Activated CD4-positive, alpha-beta memory T cell treated with anti-CD3 and anti-CD28 coated beads, Interleukin-2, amount 10 ng/mL, durations not matched to agents 7 days and 5 days (primary cell): Measurements from ENCODE around the gene PRKCA. TPM values are rescaled to one million over a fixed set of nuclear protein-coding genes. Genes with fewer than 3 reads are reported as not detected.
"Not testable (repeated sequence)": the region's sequence is repeated elsewhere in the genome, so short reads cannot be mapped to it uniquely, and the experiment has no call there.

Experiments
- CTCF ChIA-PET: fragments of 350-600 bp; sonication (Branson Sonifier 250); formaldehyde crosslinking; loops from one replicate; lab custom pipeline; 2021; ENCODE audit warnings: antibody characterized with exemption, inconsistent platforms; lab: Charles Lee
- POLR2A ChIA-PET: fragments of 350-600 bp; sonication (Branson Sonifier 250); formaldehyde crosslinking; loops from one replicate; lab custom pipeline; 2021; ENCODE audit warnings: antibody characterized with exemption; lab: Charles Lee
- DNase-seq: peaks from one replicate; pipeline ENCODE4 v3.0.0-alpha.2; 2020
- H3K27ac Mint-ChIP-seq: one replicate; pipeline ENCODE4 v1.8.0; 2021; ENCODE audit warnings: mild to moderate bottlenecking, mixed read lengths
- H3K27me3 Mint-ChIP-seq: one replicate; pipeline ENCODE4 v1.8.0; 2021; ENCODE audit warnings: mixed read lengths
- H3K36me3 Mint-ChIP-seq: one replicate; pipeline ENCODE4 v1.8.0; 2021; ENCODE audit warnings: low read depth, mixed read lengths
- H3K4me1 Mint-ChIP-seq: one replicate; pipeline ENCODE4 v1.8.0; 2021; ENCODE audit warnings: mixed read lengths
- H3K4me3 Mint-ChIP-seq: one replicate; pipeline ENCODE4 v1.8.0; 2021; ENCODE audit warnings: mild to moderate bottlenecking, mixed read lengths
- H3K9me3 Mint-ChIP-seq: one replicate; pipeline ENCODE4 v1.8.0; 2021; ENCODE audit warnings: mixed read lengths
- total RNA-seq, 2 experiments: library from RNA; stranded (reverse); gene quantifications; one replicate each; pipeline ENCODE4 v1.2.3, GENCODE V29; 2021

The PRKCA gene
- total RNA-seq, 2 experiments from 2014 or later, result 57.6 to 61.3 TPM

DNA sequence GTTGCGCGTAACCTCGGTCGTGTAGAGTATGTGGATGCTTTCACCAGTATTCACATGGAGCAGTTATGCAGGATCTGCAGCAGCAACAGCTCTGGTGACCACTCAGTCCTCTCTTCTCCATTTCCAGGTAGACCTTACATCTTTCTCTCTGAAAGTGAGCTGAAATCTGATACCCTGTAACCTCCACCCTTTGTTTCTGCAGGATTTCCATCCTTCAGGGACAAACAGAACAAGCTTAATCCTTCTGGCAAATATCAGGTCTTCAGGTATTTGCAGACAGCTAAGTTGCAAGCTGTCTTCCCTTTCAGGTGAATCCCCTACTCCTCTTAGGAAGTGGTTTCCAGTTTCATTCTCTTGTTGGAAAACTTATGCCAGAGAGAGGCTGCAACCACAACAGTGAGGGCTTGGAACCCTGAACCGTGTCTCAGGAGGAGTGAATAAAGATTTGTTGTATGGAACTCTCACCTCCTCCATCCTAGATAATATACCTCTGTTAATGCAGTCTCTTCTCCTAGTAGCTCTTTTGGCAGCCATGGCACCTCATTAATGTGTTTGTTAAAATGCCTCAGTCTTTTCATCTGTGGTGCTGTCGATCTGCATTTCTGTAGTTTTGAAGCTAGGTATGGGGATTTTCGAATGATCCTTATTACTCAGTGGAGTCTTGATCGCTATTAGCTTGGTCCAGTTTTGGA, 172.5 kb downstream of the PRKCA start:
- DNase-seq, result no peak
- H3K36me3 Mint-ChIP-seq, result peaks cover 30% of the 10 kb centered on the region
- POLR2A ChIA-PET, result interaction anchor here (1.9 kb wide), 1 partner anchor 162 kb away, joined by 6 read pairs; no protein-coding TSS in a partner anchor
- no peak overlapping the region for H3K4me3 Mint-ChIP-seq
- CTCF ChIA-PET, result interaction anchor here (1.7 kb wide), 1 partner anchor 92 kb away, joined by 6 read pairs; no protein-coding TSS in a partner anchor
- peaks cover 2% of the 10 kb centered on the region for H3K9me3 Mint-ChIP-seq
- no peak overlapping the region for H3K27ac Mint-ChIP-seq
- peaks cover 31% of the 10 kb centered on the region for H3K4me1 Mint-ChIP-seq
- no peaks in the 10 kb centered on the region for H3K27me3 Mint-ChIP-seq

DNA sequence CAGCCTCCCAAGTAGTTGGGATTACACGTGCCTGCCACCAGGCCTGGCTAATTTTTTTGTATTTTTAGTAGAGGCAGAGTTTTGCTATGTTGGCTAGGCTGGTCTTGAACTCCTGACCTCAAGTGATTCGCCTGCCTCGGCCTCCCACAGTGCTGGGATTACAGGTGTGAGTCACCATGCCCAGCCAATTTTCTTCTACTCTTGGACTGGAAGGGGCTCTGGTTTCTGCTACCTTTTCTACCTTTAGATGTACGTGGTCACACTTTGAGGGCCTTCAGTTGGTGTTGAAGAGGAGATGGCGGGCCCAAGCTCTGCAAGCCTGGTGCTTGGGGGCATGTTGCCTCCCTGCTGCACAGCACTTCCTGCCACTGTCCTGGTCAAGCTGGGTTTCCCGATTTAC, 173.6 kb downstream of the PRKCA start:
- no peak for DNase-seq
- Mint-ChIP-seq H3K4me1 (peaks cover 24% of the 10 kb centered on the region), H3K4me3 (no peak overlapping the region), H3K27me3 (no peaks in the 10 kb centered on the region), H3K36me3 (peaks cover 33% of the 10 kb centered on the region), H3K9me3 (peaks cover 2% of the 10 kb centered on the region), H3K27ac (no peak overlapping the region)
- ChIA-PET CTCF (interaction anchor here (1.1 kb wide), 1 partner anchor 16 kb away, joined by 3 read pairs; no protein-coding TSS in a partner anchor), POLR2A (no interaction called here)

DNA sequence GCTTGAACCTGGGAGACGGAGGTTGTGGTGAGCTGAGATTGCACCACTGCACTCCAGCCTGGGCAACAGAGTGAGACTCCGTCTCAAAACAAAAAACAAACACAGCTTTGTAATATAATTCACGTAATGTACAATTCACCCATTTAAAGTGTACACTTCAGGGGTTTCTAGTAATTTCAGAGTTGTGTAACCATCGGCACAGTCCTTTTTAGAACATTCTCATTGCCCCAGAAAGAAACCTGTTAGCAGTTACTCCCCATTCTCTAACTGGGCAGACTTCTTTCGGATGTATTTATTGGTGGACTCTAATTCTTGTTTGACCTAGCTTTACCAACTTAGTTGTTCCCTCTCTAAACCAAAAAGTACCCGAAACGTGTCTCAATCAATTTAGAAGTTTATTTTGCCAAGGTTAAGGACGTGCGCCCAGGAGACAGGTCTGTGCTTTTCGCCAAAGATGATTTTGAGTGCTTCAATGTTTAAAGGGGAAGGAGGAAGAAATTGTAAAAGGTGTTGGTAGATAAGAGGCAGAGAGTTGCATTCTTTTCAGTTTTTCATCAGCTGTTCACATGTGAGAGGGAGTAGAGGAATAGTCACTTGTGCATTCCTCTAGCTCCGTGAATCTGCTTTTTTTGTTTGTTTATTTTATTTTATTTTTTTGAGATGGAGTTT, 175.3 kb downstream of the PRKCA start:
- Mint-ChIP-seq H3K4me1 (peaks cover 14% of the 10 kb centered on the region), H3K27me3 (no peaks in the 10 kb centered on the region), H3K4me3 (no peak overlapping the region), H3K27ac (no peak overlapping the region), H3K36me3 (peaks cover 37% of the 10 kb centered on the region), H3K9me3 (peaks cover 2% of the 10 kb centered on the region)
- no peak for DNase-seq
- ChIA-PET POLR2A (no interaction called here), CTCF (no interaction called here)

DNA sequence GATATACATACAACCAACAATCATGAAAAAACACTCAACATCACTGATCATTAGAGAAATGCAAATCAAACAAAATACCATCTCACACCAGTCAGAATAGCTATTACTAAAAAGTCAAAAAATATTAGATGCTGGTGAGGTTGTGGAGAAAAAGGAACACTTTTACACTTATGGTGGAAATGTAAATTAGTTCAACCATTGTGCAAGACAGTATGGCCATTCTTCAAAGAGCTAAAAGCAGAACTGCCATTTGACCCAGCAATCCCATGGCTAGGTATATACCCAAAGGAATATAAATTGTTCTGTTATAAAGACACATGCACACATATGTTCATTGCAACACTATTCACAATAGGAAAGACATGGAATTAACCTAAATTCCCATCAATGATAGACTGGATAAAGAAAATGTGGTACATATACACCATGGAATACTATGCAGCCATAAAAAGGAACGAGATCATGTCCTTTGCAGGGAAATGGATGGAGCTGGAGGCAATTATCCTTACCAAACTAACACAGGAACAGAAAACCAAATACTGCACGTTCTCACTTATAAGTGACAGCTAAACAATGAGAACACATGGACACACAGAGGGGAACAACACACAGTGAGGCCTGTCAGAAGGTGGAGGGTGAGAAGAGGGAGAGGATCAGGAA, 176.9 kb downstream of the PRKCA start:
- H3K27ac Mint-ChIP-seq, POLR2A ChIA-PET, H3K4me1 Mint-ChIP-seq, CTCF ChIA-PET, DNase-seq, H3K4me3 Mint-ChIP-seq, H3K9me3 Mint-ChIP-seq, H3K27me3 Mint-ChIP-seq: not testable (repeated sequence)
- peaks cover 32% of the 10 kb centered on the region for H3K36me3 Mint-ChIP-seq

DNA sequence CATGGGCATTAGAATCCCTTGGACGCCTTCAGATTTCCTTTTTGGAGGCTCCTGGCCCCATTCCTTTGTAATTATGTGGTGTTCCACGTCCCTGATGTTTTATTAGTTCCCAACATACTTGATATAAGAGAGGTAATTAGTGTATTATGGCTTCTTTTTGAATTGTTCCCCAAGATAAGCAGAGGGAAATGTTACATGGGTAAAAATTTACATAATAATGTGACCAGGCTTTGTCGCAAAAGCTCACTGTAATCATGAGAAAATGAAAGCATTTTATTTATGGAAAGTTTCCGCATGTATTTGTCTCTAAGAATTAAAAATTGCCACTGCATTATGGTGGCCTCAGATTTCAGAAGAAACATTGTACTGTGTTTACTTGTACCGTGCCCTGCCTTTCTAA, 177.8 kb downstream of the PRKCA start:
- peaks cover 26% of the 10 kb centered on the region for H3K36me3 Mint-ChIP-seq
- DNase-seq, result no peak

DNA sequence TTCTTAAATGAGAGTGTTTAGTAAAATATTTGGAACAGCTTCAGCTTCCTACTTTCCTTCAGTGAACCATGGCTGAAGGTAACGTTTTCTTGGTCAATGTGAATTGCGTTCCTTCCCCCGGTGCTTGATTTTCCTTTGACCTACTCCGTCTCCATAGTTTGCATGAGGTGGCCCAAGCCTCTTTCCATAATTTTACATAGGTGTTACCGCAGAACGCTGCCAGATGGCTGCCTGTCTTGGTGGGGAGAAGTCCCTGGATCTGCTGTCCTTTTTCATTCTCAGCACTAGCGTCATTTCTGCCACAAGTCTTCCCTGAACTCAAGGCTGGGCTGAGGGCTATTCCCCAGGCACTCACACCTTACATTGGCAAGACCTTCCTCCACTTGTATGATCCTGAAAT, 178.4 kb downstream of the PRKCA start:
- Mint-ChIP-seq H3K27ac (no peak overlapping the region), H3K27me3 (no peaks in the 10 kb centered on the region), H3K36me3 (peaks cover 26% of the 10 kb centered on the region), H3K4me1 (peaks cover 2% of the 10 kb centered on the region), H3K9me3 (peaks cover 2% of the 10 kb centered on the region), H3K4me3 (no peak overlapping the region)
- ChIA-PET POLR2A (no interaction called here), CTCF (interaction anchor here (1.4 kb wide), 1 partner anchor 86 kb away, joined by 4 read pairs; no protein-coding TSS in a partner anchor)
- DNase-seq, result no peak

More for the DNA sequence above, 177.8 kb downstream of the PRKCA start:
- no peak overlapping the region for H3K27ac Mint-ChIP-seq
- ChIA-PET CTCF (interaction anchor here (1.4 kb wide), 1 partner anchor 87 kb away, joined by 4 read pairs; no protein-coding TSS in a partner anchor), POLR2A (no interaction called here)
- no peaks in the 10 kb centered on the region for H3K27me3 Mint-ChIP-seq
- H3K4me1 Mint-ChIP-seq, result peaks cover 5% of the 10 kb centered on the region
- H3K4me3 Mint-ChIP-seq, result no peak overlapping the region
- peaks cover 2% of the 10 kb centered on the region for H3K9me3 Mint-ChIP-seq

DNA sequence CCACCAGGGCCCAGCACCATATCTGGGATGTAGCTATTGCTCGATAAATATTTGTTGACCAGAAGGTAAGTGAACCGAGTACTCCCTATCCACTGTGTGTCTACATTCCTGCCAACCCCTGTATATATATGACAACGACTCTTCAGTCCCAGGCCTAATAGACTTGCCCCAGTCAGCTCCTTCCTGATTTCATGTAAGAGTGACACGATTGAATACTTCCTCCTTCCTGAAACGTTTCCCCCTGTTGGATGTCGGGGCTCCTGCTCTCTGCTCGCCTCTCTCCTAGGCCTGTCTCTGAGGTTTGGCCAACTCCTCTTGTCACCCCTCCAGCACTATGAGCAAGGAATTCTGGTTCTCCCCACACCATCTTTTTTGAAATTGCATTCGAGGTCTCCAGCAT, 178.9 kb downstream of the PRKCA start:
- Mint-ChIP-seq H3K27me3 (no peaks in the 10 kb centered on the region), H3K9me3 (peaks cover 2% of the 10 kb centered on the region), H3K36me3 (peaks cover 26% of the 10 kb centered on the region), H3K27ac (no peak overlapping the region), H3K4me1 (peaks cover 2% of the 10 kb centered on the region), H3K4me3 (no peak overlapping the region)
- ChIA-PET CTCF (interaction anchor here (1.4 kb wide), 1 partner anchor 86 kb away, joined by 4 read pairs; no protein-coding TSS in a partner anchor), POLR2A (no interaction called here)
- DNase-seq, result no peak

DNA sequence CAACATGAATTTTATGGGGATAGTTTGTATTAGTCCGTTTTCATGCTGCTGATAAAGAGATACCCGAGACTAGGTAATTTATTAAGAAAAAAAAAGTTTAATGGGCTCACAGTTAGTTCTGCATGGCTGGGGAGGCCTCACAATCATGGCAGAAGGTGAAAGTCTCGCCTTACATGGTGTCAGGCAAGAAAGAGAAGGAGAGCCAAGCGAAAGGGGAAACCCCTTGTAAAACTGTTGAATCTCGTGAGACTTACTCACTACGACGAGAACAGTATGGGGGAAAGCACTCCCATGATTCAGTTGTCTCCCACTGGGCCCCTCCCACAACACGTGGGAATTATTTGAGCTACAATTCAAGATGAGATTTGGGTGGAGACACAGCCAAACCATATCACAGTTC, 181.5 kb downstream of the PRKCA start:
- Mint-ChIP-seq H3K36me3 (peaks cover 21% of the 10 kb centered on the region), H3K4me3 (no peak overlapping the region), H3K27me3 (no peaks in the 10 kb centered on the region), H3K27ac (no peak overlapping the region), H3K4me1 (peaks cover 8% of the 10 kb centered on the region), H3K9me3 (no peaks in the 10 kb centered on the region)
- ChIA-PET CTCF (no interaction called here), POLR2A (no interaction called here)
- DNase-seq, result no peak

DNA sequence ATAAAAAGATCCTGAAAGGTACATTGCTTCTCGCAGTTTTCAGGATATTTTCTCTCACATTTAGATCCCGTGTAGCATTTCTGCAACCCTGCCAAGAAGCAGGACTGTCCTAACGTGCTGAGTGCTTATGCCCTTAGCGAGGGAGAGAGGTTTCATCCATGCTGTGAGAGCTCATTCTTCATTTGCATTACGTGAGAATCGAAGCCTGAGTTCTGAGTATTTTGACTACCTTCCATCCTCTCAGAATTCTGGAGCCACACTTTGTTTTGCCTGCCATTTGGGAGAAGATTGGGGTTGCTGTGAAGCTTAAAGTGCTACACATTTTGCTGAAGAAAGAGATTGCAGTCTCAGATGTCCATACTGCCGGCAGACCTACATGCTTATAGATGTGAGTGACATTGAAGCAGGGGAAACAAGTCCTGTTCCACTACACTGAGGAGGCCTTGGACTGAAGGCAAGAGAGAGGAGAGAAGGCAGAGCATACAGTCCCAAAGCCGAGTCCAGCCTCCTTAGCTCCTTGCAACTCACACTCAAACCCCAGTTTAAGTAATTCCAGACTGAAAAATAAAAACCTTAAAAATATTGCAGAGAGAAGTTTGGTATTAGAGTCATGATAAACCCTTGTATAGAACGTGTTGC, 183.0 kb downstream of the PRKCA start:
- DNase-seq, result no peak
- H3K36me3 Mint-ChIP-seq, result peaks cover 13% of the 10 kb centered on the region
- peaks cover 8% of the 10 kb centered on the region for H3K4me1 Mint-ChIP-seq
- CTCF ChIA-PET, result no interaction called here
- no peaks in the 10 kb centered on the region for H3K27me3 Mint-ChIP-seq
- no peak overlapping the region for H3K4me3 Mint-ChIP-seq
- POLR2A ChIA-PET, result no interaction called here
- no peaks in the 10 kb centered on the region for H3K9me3 Mint-ChIP-seq
- no peak overlapping the region for H3K27ac Mint-ChIP-seq

DNA sequence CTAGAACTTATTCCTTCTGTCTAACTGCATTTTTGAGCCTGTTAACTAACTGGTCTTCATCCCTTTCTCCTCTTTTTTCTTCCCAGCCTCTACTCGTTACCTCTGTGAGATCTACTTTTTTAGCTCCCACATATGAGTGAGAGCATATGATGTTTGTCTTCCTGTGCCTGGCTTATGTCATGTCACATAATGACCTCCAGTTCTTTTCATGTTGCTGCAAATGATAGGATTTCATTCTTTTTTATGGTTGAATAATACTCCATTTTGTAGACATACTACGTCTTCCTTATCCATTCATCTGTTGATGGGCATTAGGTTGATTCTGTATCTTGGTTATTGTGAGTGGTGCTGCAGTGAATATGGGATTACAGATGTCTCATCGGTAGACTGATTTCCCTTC, 184.7 kb downstream of the PRKCA start:
- no peak for DNase-seq
- H3K9me3 Mint-ChIP-seq, result no peaks in the 10 kb centered on the region
- H3K36me3 Mint-ChIP-seq, result peaks cover 16% of the 10 kb centered on the region
- H3K4me3 Mint-ChIP-seq, result no peak overlapping the region
- POLR2A ChIA-PET, result no interaction called here
- no peak overlapping the region for H3K27ac Mint-ChIP-seq
- CTCF ChIA-PET, result interaction anchor here (1.0 kb wide), 1 partner anchor 16 kb away, joined by 3 read pairs; no protein-coding TSS in a partner anchor
- H3K27me3 Mint-ChIP-seq, result no peaks in the 10 kb centered on the region
- H3K4me1 Mint-ChIP-seq, result peaks cover 22% of the 10 kb centered on the region

DNA sequence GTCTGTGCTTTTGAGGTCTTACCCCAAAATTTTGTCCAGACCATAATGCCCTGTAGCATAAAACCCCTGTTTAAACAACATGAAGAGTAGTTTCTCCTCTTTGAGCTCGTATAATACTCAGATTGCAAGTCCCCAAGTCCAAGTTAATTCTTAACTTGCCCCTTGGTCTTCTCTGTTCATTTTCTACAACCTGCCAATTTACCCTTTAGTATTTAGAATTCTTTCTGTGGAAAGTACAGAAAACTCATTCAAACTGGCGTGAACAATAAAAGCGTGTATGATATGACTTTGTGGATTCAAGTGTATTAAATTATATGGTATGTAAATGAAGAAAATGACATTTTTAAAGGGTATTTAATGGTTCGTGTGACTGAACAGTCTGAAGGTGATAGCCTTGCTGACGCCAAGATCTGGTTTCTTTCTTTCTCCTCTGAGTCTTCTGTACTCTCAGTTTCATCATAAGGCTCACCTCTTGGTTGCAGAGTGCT, 185.6 kb downstream of the PRKCA start:
- no peak overlapping the region for H3K27ac Mint-ChIP-seq
- ChIA-PET POLR2A (no interaction called here), CTCF (interaction anchor here (1.0 kb wide), 1 partner anchor 15 kb away, joined by 3 read pairs; no protein-coding TSS in a partner anchor)
- peaks cover 26% of the 10 kb centered on the region for H3K4me1 Mint-ChIP-seq
- H3K27me3 Mint-ChIP-seq, result no peaks in the 10 kb centered on the region
- DNase-seq, result no peak
- no peaks in the 10 kb centered on the region for H3K9me3 Mint-ChIP-seq
- peaks cover 17% of the 10 kb centered on the region for H3K36me3 Mint-ChIP-seq
- H3K4me3 Mint-ChIP-seq, result no peak overlapping the region

DNA sequence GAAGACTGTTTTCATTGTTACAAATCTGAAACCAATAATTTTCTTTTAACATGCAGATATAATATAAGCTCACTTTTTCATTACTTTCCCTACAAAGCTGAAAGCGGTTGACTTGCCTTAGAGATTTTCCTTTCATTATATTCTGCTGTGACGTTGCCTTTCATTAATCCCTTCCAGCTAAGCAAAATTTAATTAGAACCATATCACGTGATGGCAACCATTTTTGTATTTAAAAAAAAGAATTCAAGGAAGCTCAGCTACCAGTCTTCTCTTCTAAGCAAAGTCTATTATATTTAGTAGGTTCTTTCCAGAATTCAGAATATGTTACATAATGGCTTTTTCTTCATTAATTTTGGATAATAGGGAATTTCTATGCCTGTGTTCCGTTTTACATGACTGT, 186.5 kb downstream of the PRKCA start:
- ChIA-PET CTCF (no interaction called here), POLR2A (interaction anchor here (0.8 kb wide), 1 partner anchor 20 kb away, joined by 3 read pairs; no protein-coding TSS in a partner anchor)
- no peak for DNase-seq
- Mint-ChIP-seq H3K9me3 (no peaks in the 10 kb centered on the region), H3K27me3 (no peaks in the 10 kb centered on the region), H3K4me3 (no peak overlapping the region), H3K36me3 (peaks cover 18% of the 10 kb centered on the region), H3K4me1 (peaks cover 35% of the 10 kb centered on the region), H3K27ac (no peak overlapping the region)
